GM12875 (cell line): ENCODE measurements around the gene YARS1.

Experiments used
- H3K4me3 ChIP-seq: one replicate; pipeline ENCODE4 v1.5.1; 2011; ENCODE audit warnings: low read depth, low read length, control low read depth
- CTCF ChIP-seq: IDR thresholded peaks from 2 replicates; pipeline ENCODE4 v1.5.1; 2011; ENCODE audit warnings: low read depth, mild to moderate bottlenecking, control low read depth, inconsistent platforms, low read length, moderate library complexity, borderline replicate concordance; ENCODE audit not compliant: insufficient read depth

The YARS1 gene

GRCh38 chr1:32784817-32785216 lies 32.3 kb downstream of the YARS1 start:
- no peak overlapping the region for H3K4me3 ChIP-seq
- TF ChIP-seq CTCF: no peak

- TF ChIP-seq CTCF: no peak
- no peak overlapping the region for H3K4me3 ChIP-seq
These were observed 33.3 kb downstream of the YARS1 start for GRCh38 chr1:32783851-32784250.

- no peak overlapping the region for H3K4me3 ChIP-seq
- TF ChIP-seq CTCF: no peak
These were observed 35.1 kb downstream of the YARS1 start for GRCh38 chr1:32782086-32782485.

GRCh38 chr1:32780628-32781234 lies 36.4 kb downstream of the YARS1 start:
- no peak for TF ChIP-seq CTCF
- H3K4me3 ChIP-seq: no peak overlapping the region

- TF ChIP-seq CTCF: no peak
- no peak overlapping the region for H3K4me3 ChIP-seq
These were observed 37.2 kb downstream of the YARS1 start for GRCh38 chr1:32780005-32780404.

GRCh38 chr1:32779242-32779641 lies 37.9 kb downstream of the YARS1 start:
- TF ChIP-seq CTCF: no peak
- H3K4me3 ChIP-seq: no peak overlapping the region

GRCh38 chr1:32775640-32776337 lies 41.4 kb downstream of the YARS1 start:
- no peak for TF ChIP-seq CTCF
- H3K4me3 ChIP-seq: no peak overlapping the region
